DND-41 (cell line): ENCODE results near the gene GCLC.

Experiments
- ATAC-seq: fragments of 200-7000 bp; cut with Tn5 transposase; 3 replicates; pipeline ENCODE4 v1.9.1; 2021; ENCODE audit warnings: low read depth; ENCODE audit not compliant: insufficient read depth
- DNase-seq: peaks from one replicate; pipeline ENCODE4 v3.0.0-alpha.2; 2020
- H2AFZ ChIP-seq: 2 replicates; pipeline ENCODE4 v1.6.0; 2012; ENCODE audit warnings: low read depth, low read length
- H3K27ac ChIP-seq: 2 replicates; pipeline ENCODE4 v1.5.1; 2012; ENCODE audit warnings: low read length, inconsistent platforms
- H3K27me3 ChIP-seq: fragments of 200-600 bp; sonication (generic); 2 replicates; pipeline ENCODE4 v1.6.0; 2012; ENCODE audit warnings: low read length, mild to moderate bottlenecking, inconsistent platforms; ENCODE audit not compliant: insufficient read depth, poor library complexity
- H3K36me3 ChIP-seq: 2 replicates; pipeline ENCODE4 v1.5.1; 2012; ENCODE audit warnings: low read length, inconsistent platforms; ENCODE audit not compliant: insufficient read depth
- H3K4me1 ChIP-seq: 2 replicates; pipeline ENCODE4 v1.5.1; 2012; ENCODE audit warnings: mild to moderate bottlenecking, low read length; ENCODE audit not compliant: insufficient read depth
- H3K4me2 ChIP-seq: 2 replicates; pipeline ENCODE4 v1.6.0; 2012; ENCODE audit warnings: mild to moderate bottlenecking, moderate library complexity, low read length, inconsistent platforms; ENCODE audit not compliant: insufficient read depth
- H3K4me3 ChIP-seq, 2 experiments: fragments of 200-600 bp in 1 of 2; shearing (Covaris generic) in 1 of 2; 2 replicates each; pipeline ENCODE4 v1.5.1; 2012 to 2016; ENCODE audit warnings: inconsistent platforms in 2 of 2, low read length in 2 of 2, mild to moderate bottlenecking in 2 of 2, low read depth in 1 of 2, moderate library complexity in 1 of 2
- H3K79me2 ChIP-seq: 2 replicates; pipeline ENCODE4 v1.6.0; 2012; ENCODE audit warnings: low read length, inconsistent platforms; ENCODE audit not compliant: insufficient read depth
- H3K9ac ChIP-seq: 2 replicates; pipeline ENCODE4 v1.6.0; 2012; ENCODE audit warnings: low read depth, mild to moderate bottlenecking, inconsistent platforms, low read length, moderate library complexity
- H3K9me3 ChIP-seq: 2 replicates; pipeline ENCODE4 v1.5.1; 2012; ENCODE audit warnings: low read length, moderate library complexity, mild to moderate bottlenecking, inconsistent platforms; ENCODE audit not compliant: insufficient read depth, severe bottlenecking
- H4K20me1 ChIP-seq: 2 replicates; pipeline ENCODE4 v1.6.0; 2012; ENCODE audit warnings: low read length; ENCODE audit not compliant: insufficient read depth
- CTCF ChIP-seq: IDR thresholded peaks from 2 replicates; pipeline ENCODE4 v1.5.1; 2012; ENCODE audit warnings: borderline replicate concordance, low read length, moderate library complexity, mild to moderate bottlenecking; ENCODE audit not compliant: poor library complexity, severe bottlenecking; ENCODE audit errors: extremely low read depth
- EZH2 ChIP-seq: IDR thresholded peaks from 3 replicates; pipeline ENCODE4 v1.6.1; 2012; ENCODE audit warnings: borderline replicate concordance, low read depth, mild to moderate bottlenecking, moderate library complexity, low read length, inconsistent platforms; ENCODE audit not compliant: severe bottlenecking

GCLC gene

GRCh38 chr6:53524455-53524815, 20.5 kb downstream of the GCLC start:
- H3K79me2 ChIP-seq: peaks cover 46% of the 10 kb centered on the region

GRCh38 chr6:53523511-53524454, 21.1 kb downstream of the GCLC start:
- no peak overlapping the region for H3K27ac ChIP-seq
- H3K9me3 ChIP-seq: no peaks in the 10 kb centered on the region
- H4K20me1 ChIP-seq: peaks cover 24% of the 10 kb centered on the region; the same call in 1 of the 2 replicates
- TF ChIP-seq EZH2: no peak
- no peak for TF ChIP-seq CTCF
- no peak overlapping the region for H2AFZ ChIP-seq
- no peak overlapping the region for H3K4me3 ChIP-seq
- no peaks in the 10 kb centered on the region for H3K4me1 ChIP-seq
- DNase-seq (no peak), ATAC-seq (no peak)
- H3K27me3 ChIP-seq: no peaks in the 10 kb centered on the region
- no peak overlapping the region for H3K4me2 ChIP-seq
- H3K36me3 ChIP-seq: peaks cover 13% of the 10 kb centered on the region
- H3K9ac ChIP-seq: no peak overlapping the region
- H3K79me2 ChIP-seq: peaks cover 41% of the 10 kb centered on the region

More at GRCh38 chr6:53524455-53524815, 20.5 kb downstream of the GCLC start:
- H3K27ac ChIP-seq: no peak overlapping the region
- peaks cover 11% of the 10 kb centered on the region for H3K36me3 ChIP-seq
- no peak overlapping the region for H2AFZ ChIP-seq
- H3K9ac ChIP-seq: no peak overlapping the region
- no peaks in the 10 kb centered on the region for H3K4me1 ChIP-seq
- DNase-seq: no peak
- H3K4me3 ChIP-seq: no peak overlapping the region
- H3K4me2 ChIP-seq: no peak overlapping the region
- ATAC-seq: no peak
- TF ChIP-seq CTCF (no peak), EZH2 (no peak)
- peaks cover 26% of the 10 kb centered on the region; the same call in 1 of the 2 replicates for H4K20me1 ChIP-seq
- H3K27me3 ChIP-seq: no peaks in the 10 kb centered on the region
- H3K9me3 ChIP-seq: no peaks in the 10 kb centered on the region

GRCh38 chr6:53520320-53520928, 24.5 kb downstream of the GCLC start:
- TF ChIP-seq EZH2 (no peak), CTCF (no peak)
- no peaks in the 10 kb centered on the region for H3K9me3 ChIP-seq
- no peak overlapping the region for H3K27ac ChIP-seq
- peaks cover 26% of the 10 kb centered on the region for H3K36me3 ChIP-seq
- ATAC-seq (no peak), DNase-seq (no peak)
- no peaks in the 10 kb centered on the region for H3K27me3 ChIP-seq
- no peaks in the 10 kb centered on the region for H3K4me1 ChIP-seq
- H3K9ac ChIP-seq: no peak overlapping the region
- no peak overlapping the region for H3K4me3 ChIP-seq
- no peak overlapping the region for H2AFZ ChIP-seq
- peaks cover 14% of the 10 kb centered on the region; the same call in 1 of the 2 replicates for H4K20me1 ChIP-seq
- H3K79me2 ChIP-seq: peaks cover 19% of the 10 kb centered on the region
- no peak overlapping the region for H3K4me2 ChIP-seq
